H9 (cell line): ENCODE data around the gene FAM53B. TPM values are rescaled to one million over a fixed set of nuclear protein-coding genes. Genes with fewer than 3 reads are reported as not detected.

Experiments
- DNase-seq: peaks from one replicate; pipeline ENCODE4 v3.0.0-alpha.2; 2017
- H2AFZ ChIP-seq: one replicate; pipeline ENCODE4 v1.6.1; 2013; ENCODE audit warnings: mild to moderate bottlenecking, low read length, control low read depth, moderate library complexity
- H2AK5ac ChIP-seq: 2 replicates; pipeline ENCODE4 v1.6.1; 2013; ENCODE audit warnings: low read length, control low read depth, mixed read lengths; ENCODE audit not compliant: insufficient read length
- H2BK120ac ChIP-seq: one replicate; pipeline ENCODE4 v1.6.1; 2013; ENCODE audit warnings: low read depth, mild to moderate bottlenecking, low read length, control low read depth, inconsistent platforms; ENCODE audit not compliant: poor library complexity, severe bottlenecking
- H2BK12ac ChIP-seq: 2 replicates; pipeline ENCODE4 v1.6.1; 2013; ENCODE audit warnings: low read length, control low read depth, mixed read lengths, low read depth; ENCODE audit not compliant: insufficient read length
- H2BK15ac ChIP-seq: 2 replicates; pipeline ENCODE4 v1.6.1; 2013; ENCODE audit warnings: low read depth, low read length, control low read depth
- H2BK20ac ChIP-seq: one replicate; pipeline ENCODE4 v1.6.1; 2013; ENCODE audit warnings: low read depth, mild to moderate bottlenecking, low read length, control low read depth, inconsistent platforms; ENCODE audit not compliant: poor library complexity, severe bottlenecking
- H2BK5ac ChIP-seq: 2 replicates; pipeline ENCODE4 v1.6.1; 2013; ENCODE audit warnings: low read length, control low read depth, mixed read lengths; ENCODE audit not compliant: insufficient read length
- H3K14ac ChIP-seq: 2 replicates; pipeline ENCODE4 v1.6.1; 2013; ENCODE audit warnings: low read length, control low read depth; ENCODE audit not compliant: insufficient read depth
- H3K18ac ChIP-seq: 2 replicates; pipeline ENCODE4 v1.6.1; 2013; ENCODE audit warnings: low read depth, mild to moderate bottlenecking, mixed read lengths, low read length, control low read depth; ENCODE audit not compliant: insufficient read length
- H3K23ac ChIP-seq: 2 replicates; pipeline ENCODE4 v1.6.1; 2013; ENCODE audit warnings: low read length, control low read depth, mixed read lengths, low read depth; ENCODE audit not compliant: insufficient read length
- H3K23me2 ChIP-seq: 2 replicates; pipeline ENCODE4 v1.6.1; 2013; ENCODE audit warnings: low read depth, mild to moderate bottlenecking, mixed read lengths, low read length, control low read depth; ENCODE audit not compliant: insufficient read length, poor library complexity, severe bottlenecking
- H3K27ac ChIP-seq: 2 replicates; pipeline ENCODE4 v1.5.1; 2013; ENCODE audit warnings: low read length, control low read depth, mixed read lengths, low read depth; ENCODE audit not compliant: insufficient read length
- H3K27me3 ChIP-seq: 2 replicates; pipeline ENCODE4 v1.6.1; 2013; ENCODE audit warnings: low read length, control low read depth, inconsistent platforms; ENCODE audit not compliant: insufficient read depth
- H3K4ac ChIP-seq: 2 replicates; pipeline ENCODE4 v1.6.1; 2013; ENCODE audit warnings: low read depth, mild to moderate bottlenecking, control low read depth, inconsistent platforms, low read length, moderate library complexity
- H3K4me1 ChIP-seq: 2 replicates; pipeline ENCODE4 v1.6.1; 2013; ENCODE audit warnings: low read length, control low read depth, inconsistent platforms; ENCODE audit not compliant: insufficient read depth
- H3K4me2 ChIP-seq: 2 replicates; pipeline ENCODE4 v1.6.1; 2013; ENCODE audit warnings: low read length, control low read depth, mixed read lengths; ENCODE audit not compliant: insufficient read length, insufficient read depth
- H3K56ac ChIP-seq: 2 replicates; pipeline ENCODE4 v1.6.1; 2013; ENCODE audit warnings: low read depth, mild to moderate bottlenecking, mixed read lengths, low read length, control low read depth; ENCODE audit not compliant: insufficient read length
- H3K79me1 ChIP-seq: 2 replicates; pipeline ENCODE4 v1.6.1; 2013; ENCODE audit warnings: low read depth, mild to moderate bottlenecking, moderate library complexity, low read length, control low read depth, inconsistent platforms; ENCODE audit not compliant: insufficient read depth, poor library complexity, severe bottlenecking
- H3K79me2 ChIP-seq: 2 replicates; pipeline ENCODE4 v1.6.1; 2013; ENCODE audit warnings: low read length, control low read depth, inconsistent platforms; ENCODE audit not compliant: insufficient read depth
- H3K9ac ChIP-seq: 2 replicates; pipeline ENCODE4 v1.6.1; 2013; ENCODE audit warnings: low read length, control low read depth, mixed read lengths; ENCODE audit not compliant: insufficient read length; ENCODE audit errors: extremely low read depth
- H3K9me3 ChIP-seq: one replicate; pipeline ENCODE4 v1.6.1; 2013; ENCODE audit warnings: low read depth, low read length, inconsistent platforms; ENCODE audit not compliant: control insufficient read depth
- H3T11ph ChIP-seq: one replicate; pipeline ENCODE4 v1.6.1; 2013; ENCODE audit warnings: mild to moderate bottlenecking, low read length, control low read depth, inconsistent platforms
- H4K20me1 ChIP-seq: one replicate; pipeline ENCODE4 v1.6.1; 2013; ENCODE audit not compliant: control insufficient read depth, insufficient read length, insufficient read depth
- H4K5ac ChIP-seq: 2 replicates; pipeline ENCODE4 v1.6.1; 2013; ENCODE audit warnings: low read depth, mild to moderate bottlenecking, mixed read lengths, low read length, control low read depth; ENCODE audit not compliant: insufficient read length
- H4K8ac ChIP-seq: replicated peaks from 2 replicates; pipeline ENCODE4 v1.6.1; 2013; ENCODE audit warnings: low read length, control low read depth, mixed read lengths, low read depth; ENCODE audit not compliant: insufficient read length
- H4K91ac ChIP-seq: 2 replicates; pipeline ENCODE4 v1.6.1; 2013; ENCODE audit warnings: low read depth, mild to moderate bottlenecking, moderate library complexity, mixed read lengths, low read length, control low read depth; ENCODE audit not compliant: insufficient read length
- H3K27ac Mint-ChIP-seq, 3 experiments: 2 replicates in 2 of 3; 3 replicates in 1 of 3; pipeline ENCODE4 v1.8.0; 2020 to 2021; ENCODE audit warnings: mixed read lengths in 3 of 3, mild to moderate bottlenecking in 1 of 3, moderate library complexity in 1 of 3
- H3K27me3 Mint-ChIP-seq: 2 replicates; pipeline ENCODE4 v1.8.0; 2021; ENCODE audit warnings: low read depth, mild to moderate bottlenecking, moderate library complexity, mixed read lengths
- H3K36me3 Mint-ChIP-seq, 3 experiments: 2 replicates in 2 of 3; 3 replicates in 1 of 3; pipeline ENCODE4 v1.8.0; 2020 to 2021; ENCODE audit warnings: low read depth in 3 of 3, mixed read lengths in 3 of 3; ENCODE audit not compliant: insufficient read depth in 1 of 3
- H3K4me1 Mint-ChIP-seq, 2 experiments: 2 replicates each; pipeline ENCODE4 v1.8.0; 2020; ENCODE audit warnings: mixed read lengths in 2 of 2
- H3K4me3 Mint-ChIP-seq, 2 experiments: 2 replicates in 1 of 2; 3 replicates in 1 of 2; pipeline ENCODE4 v1.8.0; 2020 to 2021; ENCODE audit warnings: mild to moderate bottlenecking in 2 of 2, mixed read lengths in 2 of 2, moderate library complexity in 1 of 2
- H3K9me3 Mint-ChIP-seq, 2 experiments: 2 replicates in 1 of 2; 3 replicates in 1 of 2; pipeline ENCODE4 v1.8.0; 2020; ENCODE audit warnings: mild to moderate bottlenecking in 2 of 2, mixed read lengths in 2 of 2, moderate library complexity in 1 of 2
- WGBS: extraction: QIAGEN DNeasy Blood & Tissue Kit; methylation state at CpG from one replicate; pipeline ENCODE4 v1.1.7; 2013; ENCODE audit warnings: missing lambda C conversion rate, low lambda C conversion rate, mixed read lengths; ENCODE audit not compliant: insufficient read length; ENCODE audit errors: extremely low coverage; 5-methylcytosine and 5-hydroxymethylcytosine counted together
- total RNA-seq: library from RNA; stranded (reverse); gene quantifications from 2 replicates; pipeline ENCODE4 v1.2.1, GENCODE V29; 2021
- TF ChIP-seq, protein P1 (sequence below): fragments of 200-600 bp; sonication (generic); conservative IDR thresholded peaks from 3 replicates; pipeline ENCODE4 v1.8.0; 2021; ENCODE audit warnings: antibody characterized with exemption, mild to moderate bottlenecking

The FAM53B gene
- total RNA-seq, 1 experiment from 2014 or later, result 11.5 TPM

DNA sequence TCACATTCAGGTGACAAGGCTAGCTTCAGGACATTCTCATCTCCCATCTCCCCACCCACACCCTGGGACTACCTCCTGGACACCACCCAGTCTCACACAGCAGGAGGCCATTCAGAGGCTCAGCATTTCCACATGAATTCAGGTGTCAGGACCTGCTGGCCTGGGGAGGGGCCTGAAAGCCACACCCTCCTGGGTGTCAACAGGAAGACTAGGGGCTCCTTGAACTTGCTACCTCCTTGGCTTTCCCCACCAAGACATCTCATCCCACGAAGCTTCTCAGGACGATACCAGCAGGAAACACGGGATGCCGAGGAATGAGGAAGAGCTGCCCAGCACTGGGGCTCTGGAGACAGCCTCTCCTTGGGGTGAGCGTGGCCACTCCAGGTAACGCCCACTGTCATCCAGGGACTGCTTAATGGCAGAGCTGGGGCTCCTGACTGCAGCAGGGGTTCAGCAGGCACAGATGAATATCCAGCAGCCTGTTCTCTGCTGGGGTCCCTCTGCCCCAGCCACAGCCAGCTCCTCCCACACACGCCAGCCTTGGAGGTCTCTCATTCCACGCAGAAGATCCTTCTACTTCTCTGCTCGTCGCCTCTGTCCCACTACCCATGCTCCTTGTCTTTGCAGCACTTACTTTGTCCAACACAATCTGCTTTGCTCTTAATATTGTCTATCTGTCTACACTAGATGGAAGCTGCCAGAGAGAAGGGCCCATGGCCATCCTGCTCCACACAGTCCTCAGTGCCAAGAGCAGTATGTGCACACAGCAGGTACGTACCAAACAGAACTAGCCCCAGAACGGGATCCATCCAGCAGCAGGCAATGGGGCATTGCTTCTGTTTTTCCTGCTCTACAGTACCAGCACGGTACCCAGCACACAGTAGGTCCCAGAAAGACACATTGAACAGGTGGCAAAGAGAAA is 88.7 kb downstream of the FAM53B start:
- Histone ChIP-seq H3K56ac (no peak overlapping the region), H2BK120ac (no peak overlapping the region), H2BK12ac (no peak overlapping the region), H3K14ac (no peak overlapping the region), H3K27ac (no peak overlapping the region), H2AK5ac (no peak overlapping the region), H3K79me1 (no peaks in the 10 kb centered on the region), H4K5ac (no peak overlapping the region), H3K18ac (no peak overlapping the region), H2BK5ac (no peak overlapping the region), H3K4me1 (peaks cover 4% of the 10 kb centered on the region; the same call in 1 of the 2 replicates), H3K9ac (no peak overlapping the region), H2BK20ac (no peak overlapping the region), H3K27me3 (no peaks in the 10 kb centered on the region), H4K8ac (no peak overlapping the region), H3K79me2 (no peaks in the 10 kb centered on the region), H3K4ac (no peak overlapping the region), H2BK15ac (no peak overlapping the region), H3K23ac (no peak overlapping the region), H3K4me2 (no peak overlapping the region), H2AFZ (no peak overlapping the region), H3K23me2 (no peaks in the 10 kb centered on the region), H3K9me3 (no peaks in the 10 kb centered on the region), H4K91ac (no peak overlapping the region), H3T11ph (no peak overlapping the region), H4K20me1 (no peaks in the 10 kb centered on the region)
- no peak for DNase-seq
- Mint-ChIP-seq H3K27me3 (no peaks in the 10 kb centered on the region; the same call in 1 of the 2 replicates), H3K9me3 (no peaks in the 10 kb centered on the region), H3K4me1 (peaks cover 23 to 26% of the 10 kb centered on the region in 2 experiments), H3K27ac (peak overlapping the region in 1 of 3 experiments; percentile 53; a peak in 1 of 7 replicates), H3K36me3 (peaks cover 0 to 4% (median 0%) of the 10 kb centered on the region in 3 experiments; a peak in 3 of 7 replicates), H3K4me3 (no peak overlapping the region)
- WGBS, result no CpG with 5 or more reads among the region's 13 CpGs
- TF ChIP-seq, protein P1, sequence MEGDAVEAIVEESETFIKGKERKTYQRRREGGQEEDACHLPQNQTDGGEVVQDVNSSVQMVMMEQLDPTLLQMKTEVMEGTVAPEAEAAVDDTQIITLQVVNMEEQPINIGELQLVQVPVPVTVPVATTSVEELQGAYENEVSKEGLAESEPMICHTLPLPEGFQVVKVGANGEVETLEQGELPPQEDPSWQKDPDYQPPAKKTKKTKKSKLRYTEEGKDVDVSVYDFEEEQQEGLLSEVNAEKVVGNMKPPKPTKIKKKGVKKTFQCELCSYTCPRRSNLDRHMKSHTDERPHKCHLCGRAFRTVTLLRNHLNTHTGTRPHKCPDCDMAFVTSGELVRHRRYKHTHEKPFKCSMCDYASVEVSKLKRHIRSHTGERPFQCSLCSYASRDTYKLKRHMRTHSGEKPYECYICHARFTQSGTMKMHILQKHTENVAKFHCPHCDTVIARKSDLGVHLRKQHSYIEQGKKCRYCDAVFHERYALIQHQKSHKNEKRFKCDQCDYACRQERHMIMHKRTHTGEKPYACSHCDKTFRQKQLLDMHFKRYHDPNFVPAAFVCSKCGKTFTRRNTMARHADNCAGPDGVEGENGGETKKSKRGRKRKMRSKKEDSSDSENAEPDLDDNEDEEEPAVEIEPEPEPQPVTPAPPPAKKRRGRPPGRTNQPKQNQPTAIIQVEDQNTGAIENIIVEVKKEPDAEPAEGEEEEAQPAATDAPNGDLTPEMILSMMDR, result no peak
